Heart right ventricle (tissue), 16 donors: ENCODE measurements around the gene URI1. TPM values are rescaled to one million over a fixed set of nuclear protein-coding genes. Genes with fewer than 3 reads are reported as not detected.

Source experiments
- ATAC-seq, 8 donors: fragments of 200-7000 bp; cut with Tn5 transposase; one replicate each; pipeline ENCODE4 v1.9.1; 2020; ENCODE audit warnings: mild to moderate bottlenecking in 8 of 8, moderate library complexity in 8 of 8, moderate number of reproducible peaks in 1 of 8
- DNase-seq, 2 donors: peaks; one replicate each; pipeline ENCODE4 v3.0.0-alpha.2; 2020
- H3K27ac ChIP-seq, 10 donors: fragments of 200-600 bp; sonication (generic) in 2 of 10; one replicate each; pipeline versions ENCODE4 v1.5.0 to v1.8.0; 2020 to 2022; ENCODE audit warnings: mild to moderate bottlenecking in 3 of 10
- H3K27me3 ChIP-seq, 7 donors: fragments of 200-600 bp; one replicate each; pipeline ENCODE4 v1.8.0; 2021 to 2022; ENCODE audit warnings: mild to moderate bottlenecking in 2 of 7
- H3K36me3 ChIP-seq, 9 donors: fragments of 200-600 bp; sonication (generic) in 1 of 9; one replicate each; pipeline versions ENCODE4 v1.5.0 to v1.8.0; 2020 to 2022; ENCODE audit warnings: mild to moderate bottlenecking in 2 of 9
- H3K4me1 ChIP-seq, 9 donors: fragments of 200-600 bp; sonication (generic) in 1 of 9; one replicate each; pipeline versions ENCODE4 v1.5.0 to v1.8.0; 2020 to 2022; ENCODE audit warnings: mild to moderate bottlenecking in 4 of 9
- H3K4me3 ChIP-seq, 10 donors: fragments of 200-600 bp; sonication (generic) in 2 of 10; one replicate each; pipeline versions ENCODE4 v1.5.0 to v1.8.0; 2020 to 2022; ENCODE audit warnings: mild to moderate bottlenecking in 7 of 10, moderate library complexity in 2 of 10
- H3K9me3 ChIP-seq, 11 donors: fragments of 200-600 bp in 10 of 11; sonication (generic) in 2 of 11; one replicate each; pipeline versions ENCODE4 v1.5.0 to v1.8.0; 2013 to 2022; ENCODE audit warnings: mild to moderate bottlenecking in 2 of 11, control low read depth in 1 of 11, moderate library complexity in 1 of 11
- WGBS, 2 donors: extraction: QIAGEN DNeasy Blood & Tissue Kit; methylation state at CpG; one replicate each; pipeline ENCODE4 v1.1.7; 2013; ENCODE audit warnings: inconsistent platforms in 1 of 2; 5-methylcytosine and 5-hydroxymethylcytosine counted together
- intact Hi-C, 10 donors: fragments of 100-400 bp; cut with DNase I; formaldehyde crosslinking; loops; one replicate each; pipeline versions ENCODE4 v1.11.1 to v1.14.2; 2022
- polyA plus RNA-seq, 2 donors: library from polyadenylated mRNA; stranded (reverse); fragments of 200-250 nt; gene quantifications; one replicate each; pipeline ENCODE4 v1.2.3, GENCODE V29; 2013
- total RNA-seq, 10 donors: library from RNA; stranded (reverse); fragmentation: NEBNext Ultra II Directional in 3 of 10; extraction: Animal tissue kit (Norgen Biotek cat#: 25700) in 3 of 10; gene quantifications; one replicate each; pipeline versions ENCODE4 v1.2.1 to v1.2.4, GENCODE V29; 2021 to 2023
- TF ChIP-seq, protein P1 (sequence below), 9 donors: fragments of 200-600 bp; sonication (generic) in 2 of 9; IDR thresholded peaks; one replicate each; pipeline versions ENCODE4 v1.5.0 to v1.8.0; 2021 to 2022; ENCODE audit warnings: antibody characterized with exemption in 9 of 9, mild to moderate bottlenecking in 5 of 9, moderate library complexity in 1 of 9
- donor health status: Arrhythmogenic right ventricular cardiomyopathy.
- donor health status: ischemic (EF 13 %, LVEDD 7.1; RV severe dilation, severe dysfunction).
- donor health status: healthy with polysubstance abuse.
- donor health status: DM: no; HTN: yes; CAD: no.
- donor health status: DM: no; HTN: no; CAD: no.
- donor health status: ischemic (EF 25% LVEDD 6.9; RV normal size, moderate dysfunction).
- donor health status: ischemic (EF 25% LVEDD 5.7; RV mildly dilated, moderate dysfunction).
- donor health status: healthy.
- donor health status: DM: yes; HTN: yes; CAD: no.
- donor health status: Ischemic cardiomyopathy.
- donor health status: ischemic (EF 35%, LVEDD 5.7; RV mildly dilated, moderate dysfunction).
- donor health status: nonischemic (EF 11% LVEDD 7.7; RV severe dilation, severe dysfunction).
- donor health status: DM: yes; HTN: yes; CAD: no.
- donor health status: PGD.
- donor health status: ischemic (EF 29% LVEDD 5.4; RV normal size, mild dysfunction).
- donor health status: nonischemic (EF 23%, LVEDD 6.1; RV moderate dilation, normal function).

URI1 gene
- total and polyA plus RNA-seq, 12 donors: 10.2 to 47.7 (median 41.9) TPM

DNA sequence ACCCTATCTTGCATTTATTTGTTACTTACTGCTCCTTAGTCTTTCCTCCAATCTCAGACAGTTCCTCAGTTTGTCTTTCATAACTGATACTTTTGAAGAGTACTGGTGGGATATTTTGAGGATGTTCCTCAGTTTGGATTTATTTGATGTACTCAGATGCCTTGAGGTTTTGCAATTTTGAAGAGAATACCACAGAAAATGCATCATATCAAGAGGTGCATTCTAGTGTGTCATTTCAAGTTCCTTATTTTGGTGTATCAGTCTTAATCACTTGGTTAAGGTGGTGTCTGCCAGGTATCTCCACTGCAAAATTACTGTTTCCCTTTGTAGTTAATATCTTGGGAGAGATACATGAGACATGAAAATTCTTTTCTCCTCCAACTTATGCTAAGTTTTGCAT is 75.1 kb downstream of the URI1 start:
- Histone ChIP-seq H3K4me1 (no peaks in the 10 kb centered on the region), H3K4me3 (no peak overlapping the region), H3K36me3 (peaks cover 0 to 68% (median 0%) of the 10 kb centered on the region in 9 donors), H3K27me3 (no peaks in the 10 kb centered on the region), H3K9me3 (peaks cover 0 to 2% (median 0%) of the 10 kb centered on the region in 11 donors), H3K27ac (no peak overlapping the region)
- ATAC-seq: no peak
- no peak for DNase-seq
- intact Hi-C loops: no loop called here
- TF ChIP-seq, protein P1, sequence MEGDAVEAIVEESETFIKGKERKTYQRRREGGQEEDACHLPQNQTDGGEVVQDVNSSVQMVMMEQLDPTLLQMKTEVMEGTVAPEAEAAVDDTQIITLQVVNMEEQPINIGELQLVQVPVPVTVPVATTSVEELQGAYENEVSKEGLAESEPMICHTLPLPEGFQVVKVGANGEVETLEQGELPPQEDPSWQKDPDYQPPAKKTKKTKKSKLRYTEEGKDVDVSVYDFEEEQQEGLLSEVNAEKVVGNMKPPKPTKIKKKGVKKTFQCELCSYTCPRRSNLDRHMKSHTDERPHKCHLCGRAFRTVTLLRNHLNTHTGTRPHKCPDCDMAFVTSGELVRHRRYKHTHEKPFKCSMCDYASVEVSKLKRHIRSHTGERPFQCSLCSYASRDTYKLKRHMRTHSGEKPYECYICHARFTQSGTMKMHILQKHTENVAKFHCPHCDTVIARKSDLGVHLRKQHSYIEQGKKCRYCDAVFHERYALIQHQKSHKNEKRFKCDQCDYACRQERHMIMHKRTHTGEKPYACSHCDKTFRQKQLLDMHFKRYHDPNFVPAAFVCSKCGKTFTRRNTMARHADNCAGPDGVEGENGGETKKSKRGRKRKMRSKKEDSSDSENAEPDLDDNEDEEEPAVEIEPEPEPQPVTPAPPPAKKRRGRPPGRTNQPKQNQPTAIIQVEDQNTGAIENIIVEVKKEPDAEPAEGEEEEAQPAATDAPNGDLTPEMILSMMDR (IDR thresholded peaks at IDR 0.05): no peak

DNA sequence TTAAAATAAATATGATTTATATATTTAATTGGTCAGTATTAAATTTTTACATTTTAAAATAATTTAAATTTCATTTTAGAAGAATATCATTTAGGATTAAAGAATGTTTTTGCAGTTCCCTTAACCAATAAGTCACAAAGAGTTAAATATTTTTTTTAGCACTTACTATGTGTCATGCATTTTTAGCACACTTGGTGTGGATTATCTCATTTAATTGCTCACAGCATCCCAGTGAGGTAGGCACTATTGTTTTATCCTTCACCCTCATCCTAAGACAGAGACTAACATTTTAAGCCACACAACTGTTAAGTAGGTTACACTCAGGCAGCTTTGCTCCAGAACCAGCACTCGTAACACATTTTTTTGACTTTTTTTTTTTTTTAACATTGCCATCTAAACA is 78.2 kb downstream of the URI1 start:
- no peak overlapping the region for H3K27ac ChIP-seq
- H3K27me3 ChIP-seq: no peaks in the 10 kb centered on the region
- no peaks in the 10 kb centered on the region for H3K4me1 ChIP-seq
- WGBS, 2 donors: 98 to 100% methylated on average over 1 of the region's 1 CpG
- H3K36me3 ChIP-seq: peaks cover 0 to 37% (median 0%) of the 10 kb centered on the region in 9 donors
- TF ChIP-seq, protein P1 (IDR thresholded peaks at IDR 0.05): no peak
- DNase-seq (no peak), ATAC-seq (no peak)
- no peak overlapping the region for H3K4me3 ChIP-seq
- H3K9me3 ChIP-seq: peaks cover 0 to 13% (median 0%) of the 10 kb centered on the region in 11 donors
- intact Hi-C loops: no loop called here

DNA sequence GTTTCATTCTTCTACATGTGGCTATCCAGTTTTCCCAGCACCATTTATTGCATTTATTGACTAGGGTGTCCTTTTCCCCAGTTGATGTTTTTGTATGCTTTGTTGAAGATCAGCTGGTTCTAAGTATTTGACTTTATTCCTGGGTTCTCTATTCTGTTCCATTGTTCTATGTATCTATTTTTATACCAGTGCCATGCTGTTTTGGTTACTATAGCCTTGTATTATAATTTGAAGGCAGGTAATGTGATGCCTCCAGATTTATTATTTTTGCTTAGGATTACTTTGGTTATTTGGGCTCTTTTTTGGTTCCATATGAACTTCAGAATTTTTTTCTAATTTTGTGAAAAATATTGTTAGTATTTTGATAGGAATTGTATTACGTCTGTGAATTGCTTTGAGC is 80.6 kb downstream of the URI1 start:
- intact Hi-C loops: no loop called here
- no peak for ATAC-seq
- H3K4me1 ChIP-seq: no peaks in the 10 kb centered on the region
- 95 to 100% methylated on average over 1 of the region's 1 CpG for WGBS, 2 donors
- no peak overlapping the region for H3K4me3 ChIP-seq
- DNase-seq: no peak
- no peaks in the 10 kb centered on the region for H3K27me3 ChIP-seq
- peaks cover 0 to 16% (median 0%) of the 10 kb centered on the region in 9 donors for H3K36me3 ChIP-seq
- TF ChIP-seq, protein P1 (IDR thresholded peaks at IDR 0.05): no peak
- H3K9me3 ChIP-seq: peaks cover 0 to 13% (median 0%) of the 10 kb centered on the region in 11 donors
- H3K27ac ChIP-seq: no peak overlapping the region

DNA sequence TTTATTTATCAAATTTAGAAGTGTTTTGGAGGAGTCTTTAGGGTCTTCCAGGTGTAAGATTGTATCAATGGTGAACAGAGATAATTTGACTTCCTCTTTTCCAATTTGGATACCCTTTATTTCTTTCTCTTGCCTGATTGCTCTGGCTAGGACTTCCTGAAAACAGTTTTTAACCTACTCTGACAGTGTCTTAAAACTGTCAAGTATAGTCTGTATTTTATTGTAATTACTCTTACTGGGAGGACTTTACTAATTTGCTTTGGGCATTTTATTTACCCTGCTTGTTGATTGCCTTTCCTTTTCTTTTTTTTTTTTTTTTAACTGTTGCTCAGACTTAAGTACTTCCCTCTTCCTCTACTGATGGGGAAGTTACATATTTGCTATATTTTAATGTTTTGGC is 81.3 kb downstream of the URI1 start:
- no peak overlapping the region for H3K4me3 ChIP-seq
- no peak overlapping the region for H3K27ac ChIP-seq
- peaks cover 0 to 16% (median 0%) of the 10 kb centered on the region in 9 donors for H3K36me3 ChIP-seq
- H3K4me1 ChIP-seq: no peaks in the 10 kb centered on the region
- H3K27me3 ChIP-seq: no peaks in the 10 kb centered on the region
- DNase-seq (no peak), ATAC-seq (no peak)
- H3K9me3 ChIP-seq: peaks cover 0 to 13% (median 0%) of the 10 kb centered on the region in 11 donors
- TF ChIP-seq, protein P1 (IDR thresholded peaks at IDR 0.05): no peak
- intact Hi-C loops: no loop called here
